ENCODE data around the gene SLC1A4.

SLC1A4 gene

DNA sequence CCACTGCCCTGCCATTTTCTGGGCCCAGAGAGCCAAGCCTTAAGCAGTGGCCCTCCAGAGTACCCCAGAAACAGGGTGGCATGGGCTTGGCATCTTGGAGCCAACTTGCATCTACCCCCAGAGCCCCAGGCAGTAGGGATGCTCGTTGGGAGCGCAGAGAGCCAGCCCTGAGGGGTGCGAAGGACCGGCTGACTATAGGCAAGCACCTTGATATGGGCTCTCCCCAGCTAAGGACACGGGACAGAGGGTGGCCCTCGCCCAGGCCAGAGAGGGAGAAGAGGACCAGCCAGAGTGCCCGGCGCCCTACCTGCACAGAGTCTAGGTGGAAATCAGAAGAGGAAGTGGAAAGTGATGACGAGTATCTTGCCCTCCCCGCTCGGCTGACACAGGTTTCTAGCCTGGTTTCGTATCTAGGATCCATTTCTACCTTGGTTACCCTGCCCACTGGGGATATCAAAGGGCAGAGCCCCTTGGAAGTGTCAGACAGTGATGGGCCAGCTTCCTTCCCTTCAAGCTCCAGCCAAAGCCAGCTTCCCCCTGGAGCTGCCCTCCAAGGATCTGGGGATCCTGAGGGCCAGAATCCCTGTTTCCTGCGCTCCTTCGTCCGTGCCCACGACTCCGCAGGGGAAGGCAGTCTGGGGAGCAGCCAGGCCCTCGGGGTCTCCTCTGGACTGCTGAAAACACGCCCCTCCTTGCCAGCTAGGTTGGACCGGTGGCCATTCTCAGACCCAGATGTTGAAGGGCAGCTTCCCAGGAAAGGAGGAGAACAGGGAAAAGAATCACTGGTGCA lies 83.2 kb downstream of the SLC1A4 start:
- no peak for DNase-seq (ENCODE audit: low read depth)
